Liver (tissue), 4 donors: ENCODE data around the gene C1GALT1C1L. TPM values are rescaled to one million over a fixed set of nuclear protein-coding genes. Genes with fewer than 3 reads are reported as not detected.

Experiments used
- polyA plus RNA-seq, 2 donors: library from polyadenylated mRNA; stranded (reverse) in 1 of 2; unstranded in 1 of 2; fragments of 200-250 nt in 1 of 2; fragments of >200 nt in 1 of 2; fragmentation: Nextera tagmentation in 1 of 2; extraction: Ambion mirVana in 1 of 2; gene quantifications; one replicate each; pipeline versions ENCODE4 v1.2.1 to v1.2.3, GENCODE V29; 2013 to 2015
- total RNA-seq, 2 donors: library from RNA; depleted of rRNA; stranded (reverse); fragments of >200 nt; gene quantifications; one replicate each; pipeline ENCODE4 v1.2.3, GENCODE V29; 2014
- donor health status: healthy.
- donor health status: healthy.
- donor health status: healthy.

C1GALT1C1L gene
- total and polyA plus RNA-seq, 4 donors, result 0.07 to 0.33 (median 0.17) TPM; not detected in 1

Other genes starting within 250 kb of the C1GALT1C1L start
- gene THADA, start 80.4 kb downstream of the C1GALT1C1L start, total RNA-seq, result 10 to 100 TPM; 15.8 to 37.2 TPM
- gene THADA, start 80.4 kb downstream of the C1GALT1C1L start, polyA plus RNA-seq, result 10 to 100 TPM; 12.0 to 28.8 TPM
- 1 to 10 TPM; 1.4 to 3.8 TPM for gene PLEKHH2, start 39.2 kb downstream of the C1GALT1C1L start, total RNA-seq
- gene PLEKHH2, start 39.2 kb downstream of the C1GALT1C1L start, polyA plus RNA-seq, result under 1 TPM; 0.51 to 0.69 TPM
- 1 to 10 TPM; 5.6 to 6.1 TPM for gene DYNC2LI1, start 97.6 kb upstream of the C1GALT1C1L start, total RNA-seq
- gene DYNC2LI1, start 97.6 kb upstream of the C1GALT1C1L start, polyA plus RNA-seq, result 1 to 10 TPM; 5.4 to 5.7 TPM
- 10 to 100 TPM; 15.4 to 58.3 TPM for gene ABCG5, start 162.4 kb upstream of the C1GALT1C1L start, total RNA-seq
- gene ABCG5, start 162.4 kb upstream of the C1GALT1C1L start, polyA plus RNA-seq, result 10 to 100 TPM; 18.7 to 63.8 TPM
- 10 to 100 TPM; 16.8 to 81.2 TPM for gene ABCG8, start 162.5 kb upstream of the C1GALT1C1L start, total RNA-seq
- 10 to 100 TPM; 28.1 to 46.9 TPM for gene ABCG8, start 162.5 kb upstream of the C1GALT1C1L start, polyA plus RNA-seq